SK-N-SH (cell line): ENCODE data around the gene GUCY1A1.

Source experiments
- EP300 ChIP-seq, 2 experiments: IDR thresholded peaks; 2 replicates each; pipeline versions ENCODE4 v1.4.0 to v1.6.1; 2012; ENCODE audit warnings: borderline replicate concordance in 1 of 2, low read depth in 1 of 2, low read length in 1 of 2
- EZH2phosphoT487 ChIP-seq: fragments of 200-600 bp; sonication (generic); IDR thresholded peaks from 2 replicates; pipeline ENCODE4 v1.6.1; 2017; ENCODE audit warnings: low read depth, mixed run types, mild to moderate bottlenecking, antibody characterized with exemption, moderate library complexity, borderline replicate concordance
- FOXJ3 ChIP-seq: sonication (generic); formaldehyde crosslinking; IDR thresholded peaks from 2 replicates; pipeline ENCODE4 v1.5.1; 2020; ENCODE audit warnings: mild to moderate bottlenecking, missing genetic modification reagents
- GABPA ChIP-seq: IDR thresholded peaks from 2 replicates; pipeline ENCODE4 v1.4.0; 2012; ENCODE audit warnings: low read depth, mild to moderate bottlenecking
- NRF1 ChIP-seq: IDR thresholded peaks from 2 replicates; pipeline ENCODE4 v1.6.1; 2012; ENCODE audit warnings: low read depth, mild to moderate bottlenecking, low read length
- POLR2AphosphoS5 ChIP-seq: IDR thresholded peaks from 2 replicates; pipeline ENCODE4 v1.6.1; 2012; ENCODE audit warnings: low read depth, low read length
- RAD21 ChIP-seq: IDR thresholded peaks from 2 replicates; pipeline ENCODE4 v1.6.1; 2012; ENCODE audit warnings: mild to moderate bottlenecking, low read length
- TAF1 ChIP-seq: IDR thresholded peaks from 2 replicates; pipeline ENCODE4 v1.6.1; 2012; ENCODE audit warnings: low read depth, mild to moderate bottlenecking, low read length, moderate library complexity, borderline replicate concordance
- TEAD4 ChIP-seq: IDR thresholded peaks from 2 replicates; pipeline ENCODE4 v1.4.0; 2012; ENCODE audit warnings: mild to moderate bottlenecking, borderline replicate concordance; ENCODE audit not compliant: insufficient read depth
- TF ChIP-seq, protein P1 (sequence below): fragments of 200-600 bp; sonication (generic); IDR thresholded peaks from 2 replicates; pipeline ENCODE4 v1.6.1; 2017; ENCODE audit warnings: antibody characterized with exemption, mild to moderate bottlenecking, moderate library complexity

DNA sequence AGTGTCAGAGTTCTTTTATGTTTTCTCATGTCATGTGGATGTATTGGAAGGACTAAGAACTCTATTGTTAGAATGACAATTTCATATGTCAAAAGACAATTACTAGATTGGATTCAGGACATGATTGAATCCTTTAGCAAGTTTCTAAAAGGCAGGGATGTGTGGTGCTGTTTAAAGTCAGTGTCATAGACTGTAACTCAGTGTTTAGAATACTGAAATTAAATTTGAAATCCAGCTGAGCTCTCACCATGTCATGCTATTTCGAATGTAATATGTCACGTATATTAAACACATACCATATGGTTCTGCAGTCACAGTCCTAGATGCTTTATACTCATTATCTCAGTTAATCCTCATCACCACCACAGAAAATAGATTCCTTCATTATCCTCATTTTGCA, 100.0 kb downstream of the GUCY1A1 start:
- TF ChIP-seq EP300 (IDR thresholded peaks at IDR 0.05; ENCODE audit: borderline replicate concordance in 1 of 2, low read depth in 1 of 2, low read length in 1 of 2) (no peak), RAD21 (no peak), TAF1 (no peak), EZH2phosphoT487 (no peak), POLR2AphosphoS5 (no peak), FOXJ3 (CRISPR knock-in tag) (no peak), TEAD4 (no peak), GABPA (no peak), NRF1 (no peak)
- TF ChIP-seq, protein P1, sequence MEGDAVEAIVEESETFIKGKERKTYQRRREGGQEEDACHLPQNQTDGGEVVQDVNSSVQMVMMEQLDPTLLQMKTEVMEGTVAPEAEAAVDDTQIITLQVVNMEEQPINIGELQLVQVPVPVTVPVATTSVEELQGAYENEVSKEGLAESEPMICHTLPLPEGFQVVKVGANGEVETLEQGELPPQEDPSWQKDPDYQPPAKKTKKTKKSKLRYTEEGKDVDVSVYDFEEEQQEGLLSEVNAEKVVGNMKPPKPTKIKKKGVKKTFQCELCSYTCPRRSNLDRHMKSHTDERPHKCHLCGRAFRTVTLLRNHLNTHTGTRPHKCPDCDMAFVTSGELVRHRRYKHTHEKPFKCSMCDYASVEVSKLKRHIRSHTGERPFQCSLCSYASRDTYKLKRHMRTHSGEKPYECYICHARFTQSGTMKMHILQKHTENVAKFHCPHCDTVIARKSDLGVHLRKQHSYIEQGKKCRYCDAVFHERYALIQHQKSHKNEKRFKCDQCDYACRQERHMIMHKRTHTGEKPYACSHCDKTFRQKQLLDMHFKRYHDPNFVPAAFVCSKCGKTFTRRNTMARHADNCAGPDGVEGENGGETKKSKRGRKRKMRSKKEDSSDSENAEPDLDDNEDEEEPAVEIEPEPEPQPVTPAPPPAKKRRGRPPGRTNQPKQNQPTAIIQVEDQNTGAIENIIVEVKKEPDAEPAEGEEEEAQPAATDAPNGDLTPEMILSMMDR = no peak
